AG10803 (cell line): ENCODE measurements around the gene FMNL2.
A peak's percentile ranks its signal among the peaks of the same experiment; 100 is the strongest.

Experiments used
- DNase-seq: peaks from one replicate; pipeline ENCODE4 v3.0.0; 2010; ENCODE audit warnings: low read depth
- H3K4me3 ChIP-seq: 2 replicates; pipeline ENCODE4 v1.5.1; 2011; ENCODE audit warnings: mild to moderate bottlenecking, low read length, control low read depth
- CTCF ChIP-seq: conservative IDR thresholded peaks from 2 replicates; pipeline ENCODE4 v1.5.1; 2011; ENCODE audit warnings: mild to moderate bottlenecking, low read length, control low read depth, inconsistent platforms

The FMNL2 gene

GRCh38 chr2:152359573-152360363 lies 24.8 kb downstream of the FMNL2 start:
- no peak overlapping the region for H3K4me3 ChIP-seq
- no peak for TF ChIP-seq CTCF
- no peak for DNase-seq

- no peak for TF ChIP-seq CTCF
- H3K4me3 ChIP-seq: no peak overlapping the region
- DNase-seq: no peak
These were observed 29.0 kb downstream of the FMNL2 start for GRCh38 chr2:152363936-152364335.

- no peak for TF ChIP-seq CTCF
- no peak for DNase-seq
- H3K4me3 ChIP-seq: no peak overlapping the region
These were observed 32.8 kb downstream of the FMNL2 start for GRCh38 chr2:152367547-152368390.

- no peak overlapping the region for H3K4me3 ChIP-seq
- no peak for TF ChIP-seq CTCF
- DNase-seq: peak; percentile 86
These were observed 34.3 kb downstream of the FMNL2 start for GRCh38 chr2:152369176-152369860.

- no peak overlapping the region for H3K4me3 ChIP-seq
- no peak for DNase-seq
- TF ChIP-seq CTCF: no peak
These were observed 35.8 kb downstream of the FMNL2 start for GRCh38 chr2:152370783-152371182.

GRCh38 chr2:152372438-152372984 lies 37.5 kb downstream of the FMNL2 start:
- no peak for DNase-seq
- no peak overlapping the region for H3K4me3 ChIP-seq
- TF ChIP-seq CTCF: no peak
